ENCODE results near the gene SH3GL3. TPM values are rescaled to one million over a fixed set of nuclear protein-coding genes. Genes with fewer than 3 reads are reported as not detected.

Gene SH3GL3
- total RNA-seq, 2 experiments from 2014 or later: not detected

GRCh38 chr15:83578691-83579090 is 131.6 kb downstream of the SH3GL3 start:
- peaks cover 0 to 3% of the 10 kb centered on the region in 2 experiments for H3K9me3 ChIP-seq (ENCODE audit: control insufficient read depth in 1 of 2, insufficient read depth in 1 of 2, low read length in 2 of 2)
- H3K27me3 ChIP-seq (ENCODE audit: control insufficient read depth in 1 of 2, insufficient read depth in 2 of 2, low read length in 2 of 2): no peaks in the 10 kb centered on the region
- H3K4me1 ChIP-seq (ENCODE audit: insufficient read depth, low read length): no peaks in the 10 kb centered on the region
- TF ChIP-seq CTCF (IDR thresholded peaks at IDR 0.05): no peak
- DNase-seq: no peak
- ATAC-seq (ENCODE audit: poor library complexity): no peak
- POLR2A ChIA-PET: no interaction called here
- Mint-ChIP-seq H3K4me1 (ENCODE audit: low read depth) (no peaks in the 10 kb centered on the region), H3K4me3 (no peak overlapping the region), H3K36me3 (ENCODE audit: low read depth) (no peaks in the 10 kb centered on the region), H3K9me3 (no peaks in the 10 kb centered on the region), H3K27me3 (peaks cover 11% of the 10 kb centered on the region), H3K27ac (no peak overlapping the region)
- no peak overlapping the region for H3K27ac ChIP-seq (ENCODE audit: low read depth in 1 of 2, low read length in 2 of 2)
- CTCF ChIA-PET: no interaction called here
- intact Hi-C loops (cut with DNase I, micrococcal nuclease): no loop called here
- no peaks in the 10 kb centered on the region for H3K36me3 ChIP-seq (ENCODE audit: insufficient read depth, low read length)
- H3K4me3 ChIP-seq (ENCODE audit: low read length): no peak overlapping the region

GRCh38 chr15:83581381-83581780 is 134.2 kb downstream of the SH3GL3 start:
- H3K36me3 Mint-ChIP-seq (ENCODE audit: low read depth): no peaks in the 10 kb centered on the region
- intact Hi-C loops (cut with DNase I, micrococcal nuclease): no loop called here
- ChIA-PET POLR2A (no interaction called here), CTCF (no interaction called here)
- H3K9me3 Mint-ChIP-seq: no peaks in the 10 kb centered on the region
- no peak for TF ChIP-seq CTCF (IDR thresholded peaks at IDR 0.05)
- no peaks in the 10 kb centered on the region for H3K27me3 Mint-ChIP-seq
- no peak for ATAC-seq (ENCODE audit: poor library complexity)
- H3K4me3 Mint-ChIP-seq: no peak overlapping the region
- Histone ChIP-seq H3K4me1 (ENCODE audit: insufficient read depth, low read length) (no peaks in the 10 kb centered on the region), H3K36me3 (ENCODE audit: insufficient read depth, low read length) (no peaks in the 10 kb centered on the region), H3K4me3 (ENCODE audit: low read length) (no peak overlapping the region), H3K9me3 (ENCODE audit: control insufficient read depth in 1 of 2, insufficient read depth in 1 of 2, low read length in 2 of 2) (peaks cover 0 to 3% of the 10 kb centered on the region in 2 experiments), H3K27ac (ENCODE audit: low read depth in 1 of 2, low read length in 2 of 2) (no peak overlapping the region), H3K27me3 (ENCODE audit: control insufficient read depth in 1 of 2, insufficient read depth in 2 of 2, low read length in 2 of 2) (no peaks in the 10 kb centered on the region)
- no peak for DNase-seq
- no peaks in the 10 kb centered on the region for H3K4me1 Mint-ChIP-seq (ENCODE audit: low read depth)
- no peak overlapping the region for H3K27ac Mint-ChIP-seq

- H3K27ac ChIP-seq (ENCODE audit: low read depth in 1 of 2, low read length in 2 of 2): no peak overlapping the region
- H3K4me3 ChIP-seq (ENCODE audit: low read length): no peak overlapping the region
- H3K9me3 Mint-ChIP-seq: no peaks in the 10 kb centered on the region
- no peaks in the 10 kb centered on the region for H3K36me3 ChIP-seq (ENCODE audit: insufficient read depth, low read length)
- H3K27ac Mint-ChIP-seq: no peak overlapping the region
- peaks cover 0 to 3% of the 10 kb centered on the region in 2 experiments for H3K9me3 ChIP-seq (ENCODE audit: control insufficient read depth in 1 of 2, insufficient read depth in 1 of 2, low read length in 2 of 2)
- no peaks in the 10 kb centered on the region for H3K4me1 Mint-ChIP-seq (ENCODE audit: low read depth)
- H3K36me3 Mint-ChIP-seq (ENCODE audit: low read depth): no peaks in the 10 kb centered on the region
- no peaks in the 10 kb centered on the region for H3K4me1 ChIP-seq (ENCODE audit: insufficient read depth, low read length)
- no peaks in the 10 kb centered on the region for H3K27me3 Mint-ChIP-seq
- ChIA-PET CTCF (no interaction called here), POLR2A (no interaction called here)
- DNase-seq (no peak), ATAC-seq (ENCODE audit: poor library complexity) (no peak)
- no peak for TF ChIP-seq CTCF (IDR thresholded peaks at IDR 0.05)
- no peak overlapping the region for H3K4me3 Mint-ChIP-seq
- H3K27me3 ChIP-seq (ENCODE audit: control insufficient read depth in 1 of 2, insufficient read depth in 2 of 2, low read length in 2 of 2): no peaks in the 10 kb centered on the region
- intact Hi-C loops (cut with DNase I, micrococcal nuclease): no loop called here
These were observed 135.2 kb downstream of the SH3GL3 start for GRCh38 chr15:83582381-83582780.
